A673 (cell line): ENCODE results near the gene CNP. TPM values are rescaled to one million over a fixed set of nuclear protein-coding genes. Genes with fewer than 3 reads are reported as not detected.

Source experiments
- BruUV-seq: library from RNA; stranded (reverse); fragments of 400-500 nt; replicated peaks from 2 replicates; lab custom pipeline; 2021; lab: Mats Ljungman, UMichigan
- CTCF ChIA-PET: fragments of 300-600 bp; sonication (Branson Sonifier 250); formaldehyde crosslinking; loops from one replicate; lab custom pipeline; 2022; ENCODE audit warnings: antibody characterized with exemption; lab: Charles Lee
- POLR2A ChIA-PET: fragments of 300-600 bp; sonication (Branson Sonifier 250); formaldehyde crosslinking; loops from one replicate; lab custom pipeline; 2022; ENCODE audit warnings: antibody characterized with exemption; ENCODE audit not compliant: low non-redundant PET; lab: Charles Lee
- DNase-seq: peaks from one replicate; pipeline ENCODE4 v3.0.0-alpha.2; 2015; ENCODE audit warnings: low spot score
- H3K27ac ChIP-seq: fragments of 200-600 bp; sonication (generic); 2 replicates; pipeline ENCODE4 v1.5.1; 2016; ENCODE audit warnings: mixed run types, low read depth, mild to moderate bottlenecking, mixed read lengths, antibody characterized with exemption, low read length; ENCODE audit not compliant: poor library complexity, severe bottlenecking
- H3K27me3 ChIP-seq: fragments of 200-600 bp; sonication (generic); replicated peaks from 2 replicates; pipeline ENCODE4 v1.6.1; 2017; ENCODE audit warnings: mixed run types, low read depth, mild to moderate bottlenecking, mixed read lengths, antibody characterized with exemption, low read length; ENCODE audit not compliant: insufficient read depth, poor library complexity
- H3K36me3 ChIP-seq: fragments of 200-600 bp; sonication (generic); 2 replicates; pipeline ENCODE4 v1.6.1; 2016; ENCODE audit warnings: mixed run types, mild to moderate bottlenecking, mixed read lengths, antibody characterized with exemption, low read length; ENCODE audit not compliant: insufficient read depth, poor library complexity, severe bottlenecking
- H3K4me1 ChIP-seq: fragments of 200-600 bp; sonication (generic); 2 replicates; pipeline ENCODE4 v1.6.1; 2017; ENCODE audit warnings: mixed run types, mild to moderate bottlenecking, mixed read lengths, antibody characterized with exemption, low read length; ENCODE audit not compliant: insufficient read depth, poor library complexity, severe bottlenecking
- H3K4me3 ChIP-seq: fragments of 200-600 bp; sonication (generic); 2 replicates; pipeline ENCODE4 v1.5.1; 2016; ENCODE audit warnings: low read depth, mixed run types, mild to moderate bottlenecking, mixed read lengths, low read length; ENCODE audit not compliant: poor library complexity, severe bottlenecking
- H3K9me3 ChIP-seq: fragments of 200-600 bp; sonication (generic); 2 replicates; pipeline ENCODE4 v1.6.1; 2016; ENCODE audit warnings: mixed run types, low read depth, mild to moderate bottlenecking, mixed read lengths, antibody characterized with exemption, low read length; ENCODE audit not compliant: poor library complexity, severe bottlenecking
- CTCF ChIP-seq: fragments of 300-800, 200-600 bp; sonication (generic); conservative IDR thresholded peaks from 2 replicates; pipeline ENCODE4 v1.5.1; 2017; ENCODE audit warnings: low read depth, mild to moderate bottlenecking, antibody characterized with exemption, low read length, moderate library complexity, mixed read lengths
- EZH2 ChIP-seq: fragments of 200-600 bp; sonication (generic); IDR thresholded peaks from 2 replicates; pipeline ENCODE4 v1.6.1; 2017; ENCODE audit warnings: borderline replicate concordance, low read depth, mild to moderate bottlenecking, mixed read lengths, antibody characterized with exemption, low read length; ENCODE audit not compliant: poor library complexity, severe bottlenecking
- intact Hi-C: fragments of 100-400 bp; cut with micrococcal nuclease; formaldehyde crosslinking; loops from one replicate; pipeline ENCODE4 v1.10.0; 2022; ENCODE audit not compliant: unreplicated experiment
- total RNA-seq: library from RNA; stranded (reverse); gene quantifications from 2 replicates; pipeline ENCODE4 v1.2.3, GENCODE V29; 2021

Gene CNP
- total RNA-seq, 1 experiment from 2014 or later: 55.6 TPM

DNA sequence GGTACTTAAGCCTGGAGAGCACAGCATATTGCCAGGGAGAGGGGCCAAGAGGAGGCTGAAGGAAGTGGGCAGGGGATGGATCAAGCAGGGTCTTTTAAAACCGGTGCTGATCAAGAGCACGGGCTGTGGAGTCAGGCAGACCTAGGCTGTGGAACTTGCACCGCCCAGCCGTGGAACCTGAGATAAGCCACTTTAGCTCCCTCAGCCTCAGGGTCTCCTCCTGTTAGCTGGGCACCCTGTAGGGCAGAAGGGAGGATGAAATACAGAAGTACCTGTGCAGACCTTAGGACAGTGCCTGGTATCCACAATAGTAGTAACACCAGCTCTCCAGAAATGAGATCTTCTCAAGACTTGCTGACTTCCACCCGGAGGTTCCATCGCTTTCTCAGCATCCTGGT, 26.9 kb upstream of the CNP start:
- no peak for DNase-seq
- no peaks in the 10 kb centered on the region for H3K9me3 ChIP-seq
- no peak overlapping the region for H3K4me3 ChIP-seq
- H3K36me3 ChIP-seq: no peaks in the 10 kb centered on the region
- ChIA-PET POLR2A (no interaction called here), CTCF (no interaction called here)
- TF ChIP-seq CTCF (no peak), EZH2 (no peak)
- H3K4me1 ChIP-seq: no peaks in the 10 kb centered on the region
- no peaks in the 10 kb centered on the region for H3K27me3 ChIP-seq
- H3K27ac ChIP-seq: no peak overlapping the region
- BruUV-seq: no TSS peak
- intact Hi-C loops: no loop called here

DNA sequence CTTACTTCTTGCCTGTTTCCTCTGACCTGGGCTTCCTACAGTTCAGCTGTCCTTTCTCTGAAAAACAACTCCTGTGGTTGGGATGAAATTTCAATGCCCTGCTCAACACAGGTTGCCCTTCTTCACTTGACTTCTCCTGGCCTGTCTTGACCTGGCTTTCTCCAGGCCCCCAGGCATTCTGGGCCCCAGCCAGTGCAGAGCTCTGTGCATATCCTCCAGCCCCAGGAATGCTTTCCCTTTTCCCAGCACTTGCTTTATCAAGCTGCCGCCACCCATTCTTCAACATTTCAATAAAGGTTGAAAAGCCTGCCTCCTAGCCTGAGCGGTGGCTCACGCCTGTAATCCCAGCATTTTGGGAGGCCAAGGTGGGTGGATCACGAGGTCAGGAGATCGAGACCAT, 25.4 kb upstream of the CNP start:
- no peaks in the 10 kb centered on the region for H3K9me3 ChIP-seq
- no peaks in the 10 kb centered on the region for H3K36me3 ChIP-seq
- ChIA-PET POLR2A (no interaction called here), CTCF (no interaction called here)
- H3K4me1 ChIP-seq: no peaks in the 10 kb centered on the region
- intact Hi-C loops: no loop called here
- no peaks in the 10 kb centered on the region for H3K27me3 ChIP-seq
- no peak for DNase-seq
- TF ChIP-seq EZH2: no peak
- TF ChIP-seq CTCF: no peak
- H3K4me3 ChIP-seq: no peak overlapping the region
- H3K27ac ChIP-seq: no peak overlapping the region
- no TSS peak for BruUV-seq

- CTCF ChIA-PET: no interaction called here
- Histone ChIP-seq H3K36me3 (no peaks in the 10 kb centered on the region), H3K4me3 (no peak overlapping the region), H3K27ac (no peak overlapping the region), H3K27me3 (no peaks in the 10 kb centered on the region), H3K4me1 (no peaks in the 10 kb centered on the region), H3K9me3 (no peaks in the 10 kb centered on the region)
- intact Hi-C loops: no loop called here
- DNase-seq: no peak
- POLR2A ChIA-PET: no interaction called here
- BruUV-seq: no TSS peak
- no peak for TF ChIP-seq CTCF
- TF ChIP-seq EZH2: no peak
Measured at GRCh38 chr17:41942626-41943373, 23.8 kb upstream of the CNP start.
